Measurements from ENCODE around the gene AFAP1.

The AFAP1 gene

GRCh38 chr4:7717946-7718490, 221.6 kb downstream of the AFAP1 start:
- no peak for TF ChIP-seq CTCF (IDR thresholded peaks at IDR 0.05)

GRCh38 chr4:7717161-7717560, 222.5 kb downstream of the AFAP1 start:
- no peak overlapping the region for H3K27ac ChIP-seq
- DNase-seq (ENCODE audit: low spot score): no peak
- no peak for TF ChIP-seq CTCF (IDR thresholded peaks at IDR 0.05)
- no peak overlapping the region for H3K4me3 ChIP-seq

More at GRCh38 chr4:7717946-7718490, 221.6 kb downstream of the AFAP1 start:
- Histone ChIP-seq H3K4me3 (no peak overlapping the region), H3K27ac (no peak overlapping the region)
- no peak for DNase-seq (ENCODE audit: low spot score)

GRCh38 chr4:7716010-7716721, 223.5 kb downstream of the AFAP1 start:
- H3K27ac ChIP-seq: no peak overlapping the region
- no peak overlapping the region for H3K4me3 ChIP-seq
- DNase-seq (ENCODE audit: low spot score): no peak
- TF ChIP-seq CTCF (IDR thresholded peaks at IDR 0.05): no peak

DNA sequence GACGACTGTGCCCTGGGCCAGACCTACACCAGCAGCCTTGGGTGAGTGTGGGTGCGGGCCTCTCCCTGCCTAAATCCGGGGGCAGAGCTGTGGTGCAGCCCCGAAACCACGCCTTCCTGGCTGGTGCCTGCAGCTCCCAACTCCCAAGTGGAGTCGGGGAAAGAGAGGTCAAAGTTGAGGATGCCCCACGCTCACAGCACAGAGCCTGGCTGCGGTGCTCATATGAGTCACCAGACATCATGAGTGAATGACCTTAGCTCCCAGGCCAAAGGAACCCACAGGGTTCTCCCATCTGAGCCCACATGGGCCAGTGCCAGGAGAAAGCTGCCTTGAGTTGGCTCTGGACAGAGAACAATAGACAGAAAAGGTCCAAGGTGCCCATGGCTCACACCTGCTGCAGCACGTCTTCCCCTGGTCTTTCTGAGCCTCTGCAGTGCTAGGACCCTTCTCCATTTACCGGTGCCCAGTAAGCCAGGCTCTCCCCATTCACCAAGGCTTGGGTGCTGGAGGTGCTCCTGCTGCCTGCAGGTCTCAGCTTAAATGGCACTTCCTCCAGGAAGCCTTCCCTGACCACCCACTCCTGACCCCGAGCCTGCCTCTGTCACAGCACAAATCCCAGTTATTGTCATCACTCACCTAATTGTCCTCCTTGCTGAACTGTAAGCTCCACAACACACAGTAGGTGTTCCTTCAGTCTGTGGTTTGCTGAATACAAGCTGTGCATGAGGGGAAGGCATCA, 224.2 kb downstream of the AFAP1 start:
- Histone ChIP-seq H3K4me3 (no peak overlapping the region), H3K27ac (no peak overlapping the region)
- no peak for TF ChIP-seq CTCF (IDR thresholded peaks at IDR 0.05)
- DNase-seq (ENCODE audit: low spot score): no peak

DNA sequence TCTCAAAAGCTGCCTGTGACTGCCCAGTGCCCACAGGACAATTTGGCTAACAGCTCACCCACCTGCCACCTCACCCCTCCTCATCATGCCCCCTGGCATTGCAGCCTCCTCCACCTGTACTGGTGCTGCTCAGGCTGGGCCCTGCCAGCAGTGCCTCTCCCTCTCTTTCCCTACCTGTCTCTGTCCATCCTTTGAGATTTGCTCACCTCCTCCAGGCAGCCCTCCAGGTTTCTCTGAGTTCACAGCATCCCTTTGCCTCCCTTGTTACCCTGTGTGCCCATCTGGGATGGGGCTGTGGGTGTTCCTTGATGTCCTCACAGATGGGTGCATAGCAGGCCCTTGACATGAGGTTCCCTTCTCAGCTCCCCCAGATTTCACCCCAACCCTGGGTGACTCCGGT, 224.9 kb downstream of the AFAP1 start:
- DNase-seq (ENCODE audit: low spot score): no peak

DNA sequence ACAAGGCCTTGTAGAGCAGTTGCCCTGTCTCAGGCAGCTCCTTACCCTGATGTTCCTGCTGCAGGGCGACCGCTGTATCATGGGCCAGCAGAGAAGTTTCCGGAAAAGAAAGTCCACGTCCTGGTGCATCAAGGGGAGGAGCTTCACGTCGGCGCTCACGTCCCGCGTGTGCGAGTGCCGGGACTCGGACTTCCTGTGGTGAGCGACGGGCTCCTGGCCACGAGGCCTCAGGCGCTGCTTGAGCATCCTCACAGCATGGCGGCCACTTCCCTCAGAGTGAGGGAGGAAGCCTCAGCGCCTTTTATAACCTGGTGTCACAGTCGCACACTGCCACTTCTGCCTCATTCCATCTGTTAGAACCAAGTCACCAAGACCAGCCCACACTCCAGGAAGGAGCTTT, 225.5 kb downstream of the AFAP1 start:
- no peak for TF ChIP-seq CTCF (IDR thresholded peaks at IDR 0.05)
- no peak for DNase-seq (ENCODE audit: low spot score)
- Histone ChIP-seq H3K27ac (no peak overlapping the region), H3K4me3 (no peak overlapping the region)

More for the DNA sequence above, 224.9 kb downstream of the AFAP1 start:
- no peak overlapping the region for H3K4me3 ChIP-seq
- no peak overlapping the region for H3K27ac ChIP-seq
- TF ChIP-seq CTCF (IDR thresholded peaks at IDR 0.05): no peak
